Cardiac fibroblast (primary cell): Measurements from ENCODE around the gene SYNDIG1.

Experiments
- DNase-seq, 2 donors: peaks; one replicate each; pipeline versions ENCODE4 v3.0.0 to v3.0.0-alpha.2; 2010; ENCODE audit warnings: low read depth in 2 of 2
- H3K4me3 ChIP-seq, 2 donors: replicated peaks in 1 of 2; 1 replicate in 1 of 2; 2 replicates in 1 of 2; pipeline ENCODE4 v1.5.1; 2011; ENCODE audit warnings: low read depth in 2 of 2, low read length in 2 of 2, mild to moderate bottlenecking in 2 of 2, moderate library complexity in 1 of 2
- TF ChIP-seq, protein P1 (sequence below): IDR thresholded peaks from one replicate; pipeline ENCODE4 v1.5.1; 2011; ENCODE audit warnings: low read depth, mild to moderate bottlenecking, low read length, inconsistent platforms

The SYNDIG1 gene

DNA sequence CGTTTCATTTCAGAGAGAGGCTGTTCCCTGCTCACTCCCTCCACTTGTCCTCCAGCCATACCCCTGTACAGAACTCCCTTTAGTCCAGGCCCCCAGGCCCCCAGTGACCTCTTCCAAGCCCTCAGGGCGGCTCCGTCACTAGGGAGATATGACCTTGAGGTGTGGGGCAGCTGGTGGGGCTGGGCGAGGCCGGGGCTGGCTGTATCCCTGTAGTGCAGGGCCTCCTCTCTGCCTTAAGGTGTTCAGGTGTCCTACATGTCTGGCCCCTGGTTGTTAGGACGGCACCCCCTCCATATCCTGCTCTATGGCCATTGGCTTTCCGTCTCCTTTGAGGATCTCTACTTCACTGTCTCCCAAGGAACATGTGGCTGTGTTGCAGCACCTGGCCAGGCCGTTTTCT is 17.4 kb upstream of the SYNDIG1 start:
- TF ChIP-seq, protein P1, sequence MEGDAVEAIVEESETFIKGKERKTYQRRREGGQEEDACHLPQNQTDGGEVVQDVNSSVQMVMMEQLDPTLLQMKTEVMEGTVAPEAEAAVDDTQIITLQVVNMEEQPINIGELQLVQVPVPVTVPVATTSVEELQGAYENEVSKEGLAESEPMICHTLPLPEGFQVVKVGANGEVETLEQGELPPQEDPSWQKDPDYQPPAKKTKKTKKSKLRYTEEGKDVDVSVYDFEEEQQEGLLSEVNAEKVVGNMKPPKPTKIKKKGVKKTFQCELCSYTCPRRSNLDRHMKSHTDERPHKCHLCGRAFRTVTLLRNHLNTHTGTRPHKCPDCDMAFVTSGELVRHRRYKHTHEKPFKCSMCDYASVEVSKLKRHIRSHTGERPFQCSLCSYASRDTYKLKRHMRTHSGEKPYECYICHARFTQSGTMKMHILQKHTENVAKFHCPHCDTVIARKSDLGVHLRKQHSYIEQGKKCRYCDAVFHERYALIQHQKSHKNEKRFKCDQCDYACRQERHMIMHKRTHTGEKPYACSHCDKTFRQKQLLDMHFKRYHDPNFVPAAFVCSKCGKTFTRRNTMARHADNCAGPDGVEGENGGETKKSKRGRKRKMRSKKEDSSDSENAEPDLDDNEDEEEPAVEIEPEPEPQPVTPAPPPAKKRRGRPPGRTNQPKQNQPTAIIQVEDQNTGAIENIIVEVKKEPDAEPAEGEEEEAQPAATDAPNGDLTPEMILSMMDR = no peak
- no peak overlapping the region for H3K4me3 ChIP-seq
- DNase-seq = no peak

DNA sequence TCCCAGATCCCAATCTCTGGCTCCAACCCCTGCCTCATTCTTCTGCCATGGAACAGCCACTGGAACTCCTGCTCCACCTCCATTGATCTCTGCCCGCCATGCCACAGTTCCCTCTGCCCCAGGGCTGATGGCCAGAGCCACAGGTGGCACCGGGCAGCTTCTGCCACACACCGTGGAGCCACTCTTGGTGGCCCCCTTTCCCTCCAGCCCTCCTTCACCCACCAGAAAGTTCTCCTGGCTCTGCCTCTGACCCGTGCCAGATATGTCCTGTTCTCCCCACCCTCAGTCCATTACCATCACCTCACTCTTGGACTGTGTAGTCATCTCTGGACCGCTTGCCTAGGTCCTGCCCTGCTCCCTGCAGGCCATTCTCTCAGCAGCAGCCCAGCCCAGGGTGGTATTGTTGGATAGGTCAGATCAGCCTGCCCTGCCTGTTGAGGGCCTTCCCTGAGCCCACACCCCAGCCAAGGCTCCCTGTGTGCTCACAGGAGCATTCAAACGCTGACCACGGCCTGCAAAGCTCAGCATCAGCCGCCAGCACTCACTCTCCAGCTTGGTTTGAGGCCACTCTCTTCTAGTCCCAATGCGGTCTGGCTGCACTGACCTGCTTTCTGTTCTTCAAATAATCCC is 16.8 kb upstream of the SYNDIG1 start:
- DNase-seq = no peak
- TF ChIP-seq, protein P1 = no peak
- H3K4me3 ChIP-seq = no peak overlapping the region

DNA sequence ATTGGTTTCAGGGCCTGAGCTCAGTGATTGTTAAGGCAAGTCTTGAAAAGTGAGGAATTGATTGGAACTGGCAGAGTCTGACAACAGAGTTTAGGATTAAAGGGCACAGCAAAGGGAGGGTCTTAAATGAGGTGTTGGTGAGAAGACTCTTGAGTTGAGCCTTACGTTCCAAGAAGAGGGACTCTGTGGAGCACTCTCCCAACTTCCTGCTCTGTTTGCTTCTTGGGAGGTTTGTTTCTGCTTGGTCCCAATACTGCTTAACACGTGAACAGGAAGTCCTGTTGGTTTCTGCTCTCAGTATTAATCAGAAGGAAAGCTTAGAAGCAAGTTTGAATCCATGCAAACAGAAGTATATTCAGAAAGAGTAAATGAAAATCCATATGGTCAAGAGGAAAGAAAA is 15.6 kb upstream of the SYNDIG1 start:
- TF ChIP-seq, protein P1 = no peak
- DNase-seq = no peak
- no peak overlapping the region for H3K4me3 ChIP-seq

DNA sequence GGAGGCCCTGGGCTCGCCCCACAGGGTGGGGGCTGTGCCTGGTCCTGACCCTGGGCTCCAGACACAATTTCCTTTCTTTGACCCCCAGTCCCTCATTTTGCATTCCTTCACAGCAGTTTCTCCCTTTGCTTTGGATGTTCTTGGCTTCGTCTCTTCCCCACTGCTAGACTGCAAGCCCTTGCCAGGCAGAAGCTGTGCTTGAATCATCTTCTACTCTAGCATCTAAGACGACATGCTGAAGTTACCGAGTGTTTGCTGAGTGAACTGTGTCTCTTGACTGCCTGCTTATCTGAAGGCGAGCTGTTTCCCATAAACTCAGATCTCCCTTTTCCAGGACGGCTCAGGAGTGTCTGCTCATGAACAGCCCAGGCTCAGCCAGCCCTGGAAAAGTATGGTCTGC is 14.3 kb upstream of the SYNDIG1 start:
- TF ChIP-seq, protein P1 = no peak
- H3K4me3 ChIP-seq = no peak overlapping the region
- no peak for DNase-seq

DNA sequence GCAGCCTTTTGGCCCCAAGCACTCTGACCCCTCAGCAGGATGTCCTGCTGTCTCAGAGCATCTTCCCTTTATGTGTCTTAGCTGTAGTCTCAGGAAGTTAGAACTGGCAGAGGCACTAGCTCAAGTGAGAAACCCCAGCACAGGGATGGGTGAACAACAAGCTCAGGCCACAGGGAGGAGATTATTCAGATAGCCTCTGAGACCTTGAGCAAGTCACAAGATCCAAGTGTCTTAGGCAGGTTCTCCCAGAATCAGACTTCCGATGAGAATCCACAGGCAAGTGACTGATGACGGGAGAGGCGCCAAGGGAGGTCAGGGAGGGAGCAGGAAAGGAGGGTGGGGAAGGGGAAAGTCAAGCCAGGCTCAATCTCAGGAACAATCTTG is 13.0 kb upstream of the SYNDIG1 start:
- no peak for DNase-seq
- H3K4me3 ChIP-seq = no peak overlapping the region

DNA sequence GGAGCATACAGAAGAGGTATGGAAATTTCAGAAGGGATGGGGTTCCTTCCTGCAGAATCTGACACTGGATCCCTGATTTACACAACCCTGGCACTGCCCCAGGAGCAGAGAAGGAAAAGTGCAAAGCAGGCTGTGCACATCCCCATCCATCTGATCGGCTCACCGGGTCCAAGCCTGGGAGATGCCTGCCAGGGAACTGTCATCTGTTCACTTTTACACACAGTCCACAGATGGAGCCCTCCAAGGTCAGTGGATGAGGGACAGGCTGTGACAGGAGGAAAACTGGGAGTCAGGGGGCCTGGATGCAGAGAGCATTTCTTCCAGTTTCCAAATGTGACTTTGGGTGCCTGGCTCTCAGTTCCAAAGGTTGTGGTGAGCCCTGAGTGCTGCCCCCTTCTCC is 11.0 kb upstream of the SYNDIG1 start:
- H3K4me3 ChIP-seq = no peak overlapping the region
- TF ChIP-seq, protein P1 = no peak
- no peak for DNase-seq

More for the DNA sequence above, 13.0 kb upstream of the SYNDIG1 start:
- TF ChIP-seq, protein P1 = no peak

DNA sequence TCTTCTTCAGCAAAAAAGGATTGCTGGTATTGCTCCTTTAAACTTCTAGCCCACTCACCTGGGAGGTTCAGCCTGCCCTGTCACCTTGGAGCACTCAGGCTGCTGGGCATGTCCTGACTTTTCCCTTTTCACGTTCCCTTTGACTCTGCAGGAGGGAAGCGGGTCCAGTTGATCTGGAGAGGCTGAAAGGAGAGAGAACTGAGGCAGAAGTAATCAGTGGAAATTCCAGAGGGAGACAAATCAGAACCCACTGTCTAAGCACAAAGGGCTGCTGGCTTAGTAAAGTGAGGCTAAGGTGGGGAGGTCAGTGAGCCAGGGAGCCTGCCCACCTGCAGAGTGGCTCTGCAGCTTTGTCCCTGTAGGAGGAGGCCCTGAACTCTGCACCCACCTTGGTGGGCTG is 9.7 kb upstream of the SYNDIG1 start:
- H3K4me3 ChIP-seq = no peak overlapping the region
- TF ChIP-seq, protein P1 = no peak
- DNase-seq = no peak
